NCI-H69 (cell line): ENCODE data around the gene PDE6D.
A peak's percentile ranks its signal among the peaks of the same experiment; 100 is the strongest.

Experiments
- DNase-seq: peaks from one replicate; lab custom pipeline; 2025; lab: John Stamatoyannopoulos, UW

Gene PDE6D

DNA sequence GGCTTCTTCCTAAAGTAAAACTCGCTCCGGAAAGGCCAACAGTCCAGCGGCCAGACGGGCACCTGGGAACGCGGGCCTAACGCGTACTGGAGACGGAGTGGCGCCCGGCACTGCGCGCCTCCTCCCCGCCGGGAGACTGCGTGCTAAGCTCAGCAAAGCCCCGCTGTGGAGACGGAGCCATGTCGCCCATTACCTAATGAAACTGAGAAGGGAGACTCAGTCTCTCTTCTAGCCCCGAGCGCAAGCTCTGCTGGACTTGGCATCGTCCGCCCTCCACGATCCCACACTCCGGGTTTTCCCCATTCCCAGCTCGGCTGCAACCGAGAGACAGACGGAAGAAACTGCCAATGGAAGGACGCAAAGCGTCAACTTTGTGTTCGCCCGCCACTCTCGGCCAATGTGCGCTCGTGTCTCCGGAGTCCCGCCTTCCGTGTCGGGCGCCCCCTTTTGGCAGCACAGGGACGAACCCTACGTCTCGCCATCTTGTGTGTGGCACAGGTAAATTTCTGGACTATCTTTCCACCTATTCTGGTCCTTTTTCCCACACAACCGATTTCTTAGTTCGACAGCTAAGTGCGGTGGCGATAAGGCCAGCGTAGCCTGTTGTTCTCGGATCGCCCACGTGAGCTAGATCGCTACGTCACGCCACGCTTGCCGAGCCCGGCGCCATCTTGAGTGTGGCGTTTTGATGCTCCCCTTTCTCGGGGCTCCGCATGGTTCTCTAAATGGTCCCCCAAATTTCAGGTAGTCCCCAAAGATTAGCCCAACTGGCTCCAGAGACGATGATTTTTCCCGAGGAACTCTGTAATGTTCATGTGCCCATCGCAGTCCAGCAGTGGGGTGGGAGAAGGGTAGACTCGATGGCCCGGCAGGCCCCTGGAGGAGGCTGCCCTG is 74.1 kb downstream of the PDE6D start:
- DNase-seq = peak; percentile 98

DNA sequence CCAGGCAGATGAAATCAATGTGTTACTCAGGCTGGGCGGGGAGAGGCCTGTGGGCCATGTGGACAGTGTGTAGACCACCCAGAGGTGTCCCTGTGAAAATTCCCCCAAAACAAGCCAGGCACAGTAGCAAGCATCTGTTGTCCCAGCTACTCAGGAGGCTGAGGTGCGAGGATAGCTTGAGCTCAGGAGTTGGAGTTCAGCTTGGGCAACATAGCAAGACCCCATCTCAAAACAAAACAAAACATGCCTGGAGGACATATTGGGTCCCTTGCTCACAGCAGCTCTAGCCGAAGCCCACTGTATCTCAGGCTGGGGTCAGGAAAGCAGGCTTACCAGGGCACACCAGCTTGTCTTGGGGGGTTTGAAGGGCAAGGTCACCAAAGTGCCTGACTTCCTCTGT is 77.1 kb downstream of the PDE6D start:
- no peak for DNase-seq

DNA sequence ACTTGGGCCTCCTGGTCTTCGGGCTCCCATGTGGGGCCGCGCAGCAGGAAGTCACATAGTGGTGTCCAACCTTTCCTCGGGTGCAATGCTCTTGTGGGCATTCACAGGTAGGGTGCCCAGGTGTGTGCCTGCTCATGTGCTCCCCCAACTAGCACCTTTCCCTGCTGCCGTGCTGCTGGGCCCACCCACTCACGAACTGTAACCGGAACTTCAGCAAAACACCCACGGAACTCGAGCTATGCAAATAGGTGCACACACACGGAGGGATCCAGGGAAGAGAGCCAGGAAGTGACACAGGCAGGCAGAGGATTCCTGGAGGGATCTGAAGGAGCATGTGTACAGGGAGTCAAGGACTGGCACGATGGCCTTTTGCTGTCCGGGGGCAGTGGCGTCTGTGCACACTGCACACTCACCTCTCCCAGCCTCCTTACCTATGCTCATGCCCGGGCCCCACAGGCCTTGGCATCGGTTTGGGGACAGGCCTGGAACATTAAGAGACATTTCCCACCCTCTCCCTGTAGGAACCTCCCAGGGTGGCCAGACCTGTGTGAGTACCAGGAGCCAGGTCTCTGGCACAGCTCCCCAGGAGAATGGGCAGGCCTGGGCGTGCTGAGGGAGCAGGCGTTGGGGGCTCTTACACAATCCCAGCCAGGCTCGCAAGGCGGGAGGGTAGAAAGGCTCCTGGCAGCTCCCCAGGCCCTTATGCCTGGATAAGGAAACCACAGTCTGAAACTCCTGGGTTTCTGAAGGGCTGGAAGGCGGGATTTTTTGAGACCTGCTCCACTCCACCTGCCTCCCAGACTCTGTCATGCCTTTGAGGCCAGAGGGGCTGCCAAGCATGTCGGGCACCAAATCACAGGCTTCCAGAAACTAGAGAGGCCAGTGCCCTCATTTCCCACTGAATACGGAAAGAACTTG is 79.4 kb downstream of the PDE6D start:
- peak; percentile 83 for DNase-seq

DNA sequence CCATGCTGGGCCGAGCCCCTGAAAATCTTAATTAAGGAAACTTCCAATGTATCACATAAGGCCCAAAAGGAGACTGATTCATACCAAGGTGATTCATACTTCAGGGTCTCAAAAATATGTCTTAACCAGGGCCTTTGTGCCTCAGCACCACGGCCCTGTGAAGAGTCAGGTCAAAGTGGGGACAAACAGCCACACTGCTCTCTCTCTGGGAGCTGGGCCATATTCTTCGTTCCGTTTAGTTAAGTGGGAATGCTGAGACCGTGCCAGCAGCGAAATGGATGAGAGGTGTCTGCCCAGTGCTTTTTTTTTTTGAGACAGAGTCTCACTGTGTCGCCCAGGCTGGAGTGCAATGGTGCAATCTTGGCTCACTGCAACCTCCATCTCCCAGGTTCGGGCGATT is 82.1 kb downstream of the PDE6D start:
- DNase-seq = no peak

DNA sequence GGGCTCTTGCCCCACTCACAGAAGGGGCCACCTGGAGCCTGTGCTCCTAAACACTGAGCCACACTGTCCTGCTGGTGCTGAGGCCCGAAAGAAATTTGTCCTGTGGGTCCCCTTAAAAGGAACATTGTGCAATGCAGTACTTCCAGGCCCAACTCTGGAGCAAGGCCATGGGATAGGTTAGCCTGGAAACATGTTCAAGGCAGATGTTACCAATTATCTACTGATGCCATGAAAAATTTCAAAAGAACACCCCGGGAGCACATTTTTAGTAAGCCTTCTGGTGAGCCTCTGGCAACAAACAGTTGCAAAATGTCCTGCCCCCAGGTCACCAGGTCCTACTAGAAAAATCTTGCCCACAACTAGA is 85.1 kb downstream of the PDE6D start:
- DNase-seq = no peak

DNA sequence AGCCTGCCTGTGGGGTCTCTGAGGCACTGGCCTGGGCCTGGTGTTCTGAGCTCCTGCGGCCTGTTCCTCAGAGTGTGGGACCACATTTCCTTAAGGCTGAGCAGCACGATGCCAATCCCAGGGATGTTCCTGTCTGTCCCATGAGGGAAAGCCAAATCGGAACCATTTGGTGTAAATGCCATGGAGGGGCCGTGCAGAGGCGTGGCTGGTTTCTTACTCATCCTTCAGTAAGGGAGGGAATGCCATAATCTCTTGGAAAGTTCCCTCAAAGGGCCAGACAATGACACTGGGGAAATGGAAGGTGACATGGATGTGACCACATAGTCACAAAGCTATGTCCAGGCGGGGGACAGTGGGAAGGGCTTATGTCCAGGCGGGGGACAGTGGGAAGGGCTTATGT is 87.1 kb downstream of the PDE6D start:
- no peak for DNase-seq

DNA sequence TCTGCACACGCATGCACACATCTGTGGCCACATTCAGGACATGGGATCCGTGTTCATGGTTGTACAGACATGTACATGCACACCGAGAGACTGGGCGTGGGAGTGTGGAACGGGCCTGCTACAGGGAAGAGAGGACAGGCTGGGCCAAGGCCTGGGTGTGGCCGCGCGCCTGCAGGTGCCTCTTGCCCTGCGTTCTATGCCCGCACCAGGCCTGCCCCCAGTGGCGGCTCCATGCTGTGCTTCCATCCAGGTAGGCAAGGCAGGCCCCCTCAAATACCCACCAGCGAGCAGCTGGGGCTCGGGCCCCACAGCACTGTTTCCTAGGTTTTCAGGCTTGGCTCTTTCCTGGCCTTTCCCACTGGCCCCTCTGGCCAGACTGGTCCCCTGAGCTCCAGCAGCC is 88.2 kb downstream of the PDE6D start:
- no peak for DNase-seq

DNA sequence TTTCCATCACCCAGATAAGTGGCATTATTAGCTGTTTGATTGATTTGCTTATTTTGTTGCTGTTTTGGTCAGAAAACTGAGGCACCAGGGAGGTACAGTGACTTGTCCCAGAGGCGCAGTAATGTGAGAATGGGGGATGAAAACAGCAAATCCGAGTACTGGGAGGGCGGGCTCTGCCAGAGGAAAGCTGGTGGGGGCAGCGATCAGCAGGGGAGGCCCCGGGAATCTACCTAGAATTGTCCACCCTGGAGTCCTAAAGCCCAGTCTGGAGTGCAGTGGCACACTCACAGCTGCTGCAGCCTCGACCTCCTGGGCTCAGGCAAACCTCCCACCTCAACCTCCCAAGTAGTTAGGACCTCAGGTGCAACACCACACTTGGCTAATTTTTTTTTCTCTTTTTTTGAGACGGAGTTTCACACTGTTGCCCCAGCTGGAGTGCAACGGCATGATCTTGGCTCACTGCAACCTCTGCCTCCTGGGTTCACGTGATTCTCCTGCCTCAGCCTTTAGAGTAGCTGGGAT is 89.8 kb downstream of the PDE6D start:
- DNase-seq = no peak

DNA sequence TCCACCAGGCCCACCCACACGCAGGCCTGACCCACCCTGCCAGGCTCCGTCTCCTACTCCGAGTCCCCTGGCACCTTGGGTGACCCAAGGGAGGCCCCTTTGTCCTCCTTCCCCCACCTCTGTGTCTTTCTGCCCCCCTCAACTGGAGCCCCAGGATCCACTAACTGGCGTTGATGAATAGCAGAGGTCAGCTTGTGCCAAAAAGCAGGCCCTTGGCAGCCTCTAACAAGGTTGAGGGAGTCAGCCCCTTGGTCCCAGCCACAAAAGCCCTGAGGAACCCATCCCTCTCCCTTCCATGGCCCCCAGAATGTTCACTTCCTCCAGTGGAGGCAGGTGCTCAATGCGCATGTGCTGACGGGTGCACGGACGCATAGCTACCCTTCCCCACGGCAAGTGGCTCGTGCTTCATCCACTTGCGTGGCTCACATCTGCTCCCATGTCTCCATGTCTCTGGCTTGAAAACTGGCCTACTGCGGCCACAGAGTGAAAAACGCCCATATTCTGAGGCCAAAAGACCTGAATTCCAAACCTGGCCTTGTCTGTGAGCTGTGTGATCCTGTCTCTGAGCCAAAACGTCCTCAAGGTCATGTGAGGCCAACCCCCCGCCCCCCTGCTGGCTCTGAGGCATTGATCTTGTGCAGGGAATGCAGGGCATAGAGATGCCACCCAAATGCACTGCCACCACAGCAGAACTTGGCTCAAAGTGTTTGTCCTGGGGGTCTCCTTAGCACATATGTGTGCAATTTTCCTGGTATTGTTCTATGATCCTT is 91.8 kb downstream of the PDE6D start:
- DNase-seq = no peak

DNA sequence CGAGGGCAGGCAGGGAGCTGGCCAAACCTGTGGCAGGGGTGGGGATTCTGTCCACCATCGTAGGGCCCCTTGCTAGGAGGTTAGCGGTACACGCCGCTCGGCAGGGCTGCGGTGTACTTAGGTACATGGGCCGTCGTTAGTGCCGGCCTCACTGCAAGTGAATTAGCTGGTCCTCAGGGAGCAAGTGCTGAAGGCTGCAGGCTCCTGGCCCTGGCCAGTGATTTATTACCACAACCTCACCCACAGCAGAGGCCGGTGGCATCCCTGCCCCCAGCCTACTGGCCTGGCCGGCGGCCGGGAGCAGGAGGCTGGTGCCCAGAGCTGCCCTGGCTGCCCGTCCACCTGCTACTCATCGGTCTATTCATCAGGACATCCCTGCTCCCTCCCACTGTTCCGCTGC is 92.4 kb downstream of the PDE6D start:
- DNase-seq = no peak

DNA sequence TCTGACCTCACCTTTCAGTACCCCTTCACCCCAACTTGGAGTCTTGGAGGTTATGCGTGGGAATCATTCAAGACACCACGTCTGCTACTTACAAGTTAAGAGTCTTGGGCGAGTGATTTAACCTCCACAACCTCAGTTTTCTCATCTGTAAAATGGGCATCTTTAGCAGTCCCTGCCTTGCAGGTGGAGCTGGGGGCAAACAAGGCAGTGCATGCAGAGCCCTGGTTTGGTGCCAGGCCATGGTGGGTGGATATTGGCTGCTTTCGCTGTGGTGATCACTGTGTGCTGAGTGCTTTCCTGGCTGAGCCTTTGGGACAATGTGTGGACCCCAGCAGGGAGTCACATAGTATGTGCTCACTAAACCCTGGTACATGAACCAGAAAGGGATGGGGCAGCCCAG is 93.1 kb downstream of the PDE6D start:
- no peak for DNase-seq

DNA sequence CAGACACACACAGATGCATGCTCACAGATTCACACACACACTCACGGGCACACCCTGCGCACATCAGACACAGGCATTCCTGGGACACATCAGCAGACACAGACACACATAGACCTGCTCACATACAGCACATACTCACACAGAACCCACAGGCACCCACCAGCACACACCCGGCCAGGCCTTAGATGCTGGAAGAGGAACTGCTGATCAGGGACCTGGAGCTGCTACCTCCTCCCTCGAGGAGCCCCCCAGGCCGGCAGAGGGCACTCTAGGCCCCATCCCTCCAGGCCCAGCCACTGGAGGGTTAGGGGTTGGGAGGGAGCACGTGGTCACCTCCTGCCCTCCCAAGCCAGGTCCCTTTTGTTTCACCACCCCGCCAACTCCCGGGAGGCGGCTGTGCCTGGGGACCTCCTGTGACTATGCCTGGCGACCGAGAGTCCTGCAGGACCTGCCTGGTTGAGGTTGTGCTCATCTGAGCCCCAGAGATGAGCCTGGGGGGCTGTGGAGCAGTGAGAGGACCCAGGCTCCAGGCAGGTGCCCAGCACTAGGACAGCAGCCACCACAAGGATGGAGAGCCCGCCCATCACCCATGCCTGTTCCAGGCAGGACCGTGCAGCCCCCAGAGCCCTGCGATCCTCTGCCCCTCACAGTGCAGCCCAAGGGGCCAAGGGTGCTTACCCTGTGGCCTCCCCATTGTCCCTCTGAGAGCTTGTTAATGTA is 93.8 kb downstream of the PDE6D start:
- peak; percentile 77 for DNase-seq

DNA sequence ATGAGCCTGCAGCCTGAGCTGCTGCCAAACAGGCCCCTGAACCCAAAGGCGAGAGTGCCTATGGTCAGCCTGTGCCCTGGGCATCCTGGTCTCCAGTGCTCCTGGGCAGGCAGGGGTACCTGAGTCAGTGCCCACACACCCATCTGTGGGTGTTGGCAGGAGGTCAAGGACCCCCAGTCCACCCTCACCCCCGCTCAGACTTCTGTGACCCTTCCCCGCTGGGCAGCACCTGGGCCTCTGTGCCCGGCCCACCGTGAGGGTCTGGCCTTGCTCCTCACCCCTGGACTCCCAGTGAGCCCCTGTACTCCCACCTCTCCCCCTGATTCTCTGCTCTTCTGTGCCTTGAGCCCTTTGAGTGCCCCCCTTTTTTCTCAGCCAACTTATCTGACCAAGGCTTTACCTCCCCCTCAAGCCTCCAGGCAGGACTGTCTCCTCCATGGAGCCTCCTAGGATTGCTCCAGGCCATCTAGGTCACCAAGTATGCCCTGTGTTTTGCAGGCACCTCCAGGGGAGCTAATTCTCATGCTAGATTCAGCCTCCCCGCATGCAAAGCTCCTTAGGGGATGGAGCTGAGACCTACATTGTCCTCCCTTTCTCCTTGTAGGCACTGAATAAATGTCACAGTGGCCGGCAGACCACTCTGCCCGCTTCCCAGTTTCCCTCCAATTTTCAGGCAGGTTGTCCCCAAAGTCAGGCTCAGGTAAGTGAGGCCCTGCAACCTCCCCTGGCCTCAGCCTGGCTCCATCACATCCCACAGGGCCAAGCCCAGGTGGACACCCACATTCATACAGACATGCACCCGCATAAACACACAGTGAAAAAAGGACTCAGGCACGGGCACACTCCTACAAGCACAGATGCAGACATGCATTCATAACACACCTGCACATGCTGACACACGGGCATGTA is 94.6 kb downstream of the PDE6D start:
- no peak for DNase-seq

DNA sequence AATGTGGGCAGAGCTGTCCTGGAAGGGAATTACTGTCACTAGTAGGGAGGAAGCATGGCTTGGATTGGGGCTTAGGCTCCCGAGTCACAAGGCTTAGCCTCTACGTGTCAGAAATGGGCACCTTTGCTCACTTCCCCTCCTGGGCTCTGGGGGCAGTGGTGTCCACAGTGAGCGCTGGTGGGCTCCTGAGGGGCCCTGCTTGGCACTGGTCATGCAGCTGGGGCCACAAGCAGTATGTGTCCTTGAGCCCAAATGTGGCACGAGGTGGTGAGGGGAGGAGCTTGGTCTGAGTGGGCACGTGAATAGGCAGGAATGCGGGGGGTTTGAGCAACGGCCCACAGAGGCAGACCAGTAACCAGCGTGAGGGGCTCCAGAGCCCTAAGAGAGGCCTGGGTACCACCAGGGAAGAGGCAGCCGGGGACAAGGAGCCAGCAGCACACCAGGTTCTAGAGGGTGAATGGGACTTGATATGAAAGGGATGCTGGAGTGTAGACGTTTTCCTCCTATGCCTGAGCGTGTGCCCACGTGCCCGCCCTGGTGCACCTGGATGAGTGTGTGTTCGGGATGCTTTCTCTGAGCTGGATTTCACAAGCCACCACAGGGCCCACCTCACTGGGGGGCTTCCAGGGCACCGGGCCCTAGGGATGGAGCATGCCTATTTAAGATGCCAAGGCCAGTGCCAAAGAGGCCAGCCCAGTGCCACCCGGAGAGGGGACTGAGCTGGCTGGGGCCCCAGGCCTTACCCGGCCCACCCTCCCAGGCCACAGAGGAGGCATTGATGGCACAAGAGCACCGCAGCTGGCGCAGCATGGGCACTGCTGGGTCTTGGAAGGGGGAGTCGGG is 95.5 kb downstream of the PDE6D start:
- DNase-seq = peak; percentile 49

DNA sequence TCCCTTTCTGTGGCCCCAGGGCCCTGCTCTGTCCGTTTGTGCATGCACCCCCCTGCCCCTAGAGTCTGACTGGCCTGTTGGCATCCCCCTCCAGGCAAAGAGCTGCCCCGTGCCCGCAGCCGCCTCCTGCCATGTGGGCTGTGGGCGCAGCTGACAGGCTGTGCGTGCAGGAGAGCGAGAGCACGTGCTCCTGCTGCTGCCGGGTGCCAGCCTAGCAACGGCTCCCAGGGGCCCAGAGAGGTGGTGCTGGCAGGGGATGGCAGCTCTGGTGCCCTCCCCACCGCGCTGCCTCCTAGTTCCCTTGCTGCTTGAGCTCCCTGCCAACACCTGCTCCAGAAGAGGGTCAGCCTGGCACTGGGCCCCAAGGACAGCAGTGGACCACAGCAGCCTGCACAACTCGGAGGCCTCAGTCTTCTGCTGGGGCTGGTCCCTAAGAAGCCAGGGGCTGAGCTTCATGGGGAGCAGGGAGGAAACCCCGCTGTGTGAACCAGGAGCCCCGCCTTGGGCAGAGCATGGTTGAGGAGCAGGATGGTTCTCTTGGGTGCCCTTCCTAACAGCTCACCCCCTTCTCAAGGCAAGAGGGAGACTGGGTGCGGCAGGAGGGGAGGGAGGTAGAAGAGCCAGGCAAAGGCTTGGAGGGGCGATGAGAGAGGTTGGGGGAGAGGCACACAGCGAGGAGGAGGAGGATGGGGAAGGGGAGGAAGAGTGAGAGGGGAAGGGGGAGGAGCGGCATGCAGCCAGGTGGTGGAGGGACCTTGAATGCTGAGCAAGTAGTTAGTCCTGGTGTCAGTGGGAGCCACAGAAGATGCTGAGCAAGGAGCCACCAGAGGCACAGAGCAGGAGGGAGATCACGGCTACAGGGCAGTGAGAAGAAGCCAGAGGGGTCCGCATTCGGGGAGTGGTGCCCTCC is 96.5 kb downstream of the PDE6D start:
- DNase-seq = peak; percentile 91

DNA sequence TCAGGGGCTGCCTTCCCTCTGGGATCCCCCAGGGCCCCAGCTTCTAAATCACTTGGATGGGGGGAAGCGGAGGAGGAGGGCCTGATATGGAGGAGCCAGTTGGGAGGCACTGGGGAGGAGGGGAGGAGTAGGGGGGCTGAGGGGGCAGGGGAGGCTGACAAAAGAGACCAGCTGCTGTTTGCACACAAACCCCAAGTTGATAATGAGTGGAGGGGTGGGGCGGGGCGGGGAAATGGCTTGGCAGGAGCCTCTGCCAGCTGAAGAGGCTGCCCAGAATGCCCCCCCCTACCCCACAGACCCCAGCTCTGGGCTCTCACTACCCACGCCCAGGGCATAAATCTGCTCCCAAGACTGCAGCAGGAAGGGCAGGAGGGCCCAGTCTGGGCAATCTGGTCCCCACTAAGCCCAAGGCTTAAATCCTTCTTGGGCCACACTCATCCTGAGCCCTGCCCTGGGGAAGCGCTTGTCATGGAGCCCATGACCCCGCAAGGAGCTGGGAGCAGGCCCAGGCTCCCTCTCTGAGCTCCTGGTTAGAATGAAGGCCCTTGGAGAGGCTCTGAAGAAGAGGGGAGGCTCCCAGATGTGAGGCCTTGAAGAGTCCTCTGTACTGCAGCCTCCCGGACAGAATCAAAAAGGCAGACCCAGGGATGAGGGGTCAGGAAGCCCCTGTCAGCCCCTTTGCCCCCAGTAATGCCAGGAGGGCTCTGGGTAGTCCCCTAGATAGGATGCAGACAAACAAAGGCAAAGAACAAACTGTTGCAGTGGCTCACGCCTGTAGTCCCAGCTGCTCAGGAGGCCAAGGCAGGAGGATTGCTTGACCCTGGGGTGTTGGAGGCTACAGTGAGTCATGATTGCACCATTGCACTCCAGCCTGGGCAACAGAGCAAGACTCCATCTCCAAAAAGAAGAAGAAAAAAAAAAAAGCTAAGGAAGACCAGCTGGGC is 97.5 kb downstream of the PDE6D start:
- peak; percentile 91 for DNase-seq

DNA sequence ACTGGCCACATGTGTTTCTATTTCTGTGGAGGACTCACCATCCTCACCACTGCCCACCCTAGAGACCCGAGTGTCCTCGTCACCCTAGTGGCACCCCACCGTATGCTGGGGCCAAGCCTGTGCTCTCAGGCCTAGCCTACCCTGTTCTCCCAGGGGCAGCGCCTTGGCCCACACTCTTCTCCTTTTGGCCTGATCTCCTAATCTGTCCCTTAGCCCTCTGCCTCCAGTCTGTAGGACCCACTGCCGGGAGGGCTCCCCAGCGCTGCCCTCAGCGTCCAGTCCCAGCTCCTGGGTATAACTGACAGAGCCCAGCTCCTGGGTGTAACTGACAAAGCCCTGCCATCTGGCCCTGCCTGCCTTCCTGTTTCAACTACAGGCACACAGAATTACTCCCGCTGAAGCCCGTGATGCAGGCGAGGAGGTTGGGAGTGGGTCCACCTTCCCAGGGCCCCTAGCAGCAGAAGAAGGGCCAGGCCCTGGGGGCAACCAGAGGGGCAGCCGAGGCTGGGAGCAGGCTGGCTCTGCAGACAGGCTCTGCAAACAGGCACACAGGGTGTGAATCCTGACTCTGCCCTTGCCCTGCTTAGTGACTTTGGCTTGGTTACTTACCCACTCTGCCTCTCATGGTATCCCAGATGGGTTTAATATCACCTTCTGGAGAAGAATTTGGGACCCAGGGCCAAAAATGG is 98.3 kb downstream of the PDE6D start:
- peak; percentile 81 for DNase-seq
